GM23338 (cell line): Measurements from ENCODE around the gene EFHD2. TPM values are rescaled to one million over a fixed set of nuclear protein-coding genes. Genes with fewer than 3 reads are reported as not detected.
"Not testable (repeated sequence)": the region's sequence is repeated elsewhere in the genome, so short reads cannot be mapped to it uniquely, and the experiment has no call there.

Source experiments
- ATAC-seq: fragments of 200-7000 bp; cut with Tn5 transposase; 3 replicates; pipeline ENCODE4 v1.9.1; 2020
- DNase-seq: peaks from one replicate; pipeline ENCODE4 v3.0.0-alpha.2; 2015; ENCODE audit warnings: low spot score
- H2AFZ ChIP-seq: fragments of 200-600 bp; sonication (generic); 2 replicates; pipeline ENCODE4 v1.8.0; 2016; ENCODE audit warnings: antibody characterized with exemption, mild to moderate bottlenecking, moderate library complexity
- H3F3A ChIP-seq: fragments of 200-600 bp; sonication (generic); replicated peaks from 2 replicates; pipeline ENCODE4 v1.8.0; 2017; ENCODE audit warnings: antibody characterized with exemption, mixed run types, low read depth
- H3K27ac ChIP-seq: fragments of 200-600 bp; sonication (generic); 2 replicates; pipeline ENCODE4 v1.6.1; 2016; ENCODE audit warnings: low read depth
- H3K27me3 ChIP-seq: fragments of 200-600 bp; sonication (generic); 2 replicates; pipeline ENCODE4 v1.8.0; 2016; ENCODE audit warnings: mild to moderate bottlenecking, mixed run types, moderate library complexity; ENCODE audit not compliant: insufficient read depth
- H3K36me3 ChIP-seq: fragments of 200-600 bp; sonication (generic); 2 replicates; pipeline ENCODE4 v1.8.0; 2016; ENCODE audit warnings: mild to moderate bottlenecking; ENCODE audit not compliant: insufficient read depth
- H3K4me1 ChIP-seq: fragments of 200-600 bp; sonication (generic); 2 replicates; pipeline ENCODE4 v1.8.0; 2016; ENCODE audit warnings: mild to moderate bottlenecking, moderate library complexity; ENCODE audit not compliant: insufficient read depth
- H3K4me2 ChIP-seq: fragments of 200-600 bp; sonication (generic); 2 replicates; pipeline ENCODE4 v1.7.1; 2017; ENCODE audit warnings: mixed run types
- H3K4me3 ChIP-seq: fragments of 200-600 bp; sonication (generic); 2 replicates; pipeline ENCODE4 v1.6.1; 2016; ENCODE audit warnings: mixed run types
- H3K79me2 ChIP-seq: fragments of 200-600 bp; sonication (generic); replicated peaks from 2 replicates; pipeline ENCODE4 v1.8.0; 2017; ENCODE audit warnings: mild to moderate bottlenecking; ENCODE audit not compliant: insufficient read depth
- H3K9me2 ChIP-seq: fragments of 200-600 bp; sonication (generic); 2 replicates; pipeline ENCODE4 v1.8.0; 2017; ENCODE audit not compliant: insufficient read depth
- H4K20me1 ChIP-seq: fragments of 200-600 bp; sonication (generic); replicated peaks from 2 replicates; pipeline ENCODE4 v1.8.0; 2017; ENCODE audit warnings: mild to moderate bottlenecking; ENCODE audit not compliant: insufficient read depth
- H3K27ac Mint-ChIP-seq: 2 replicates; pipeline ENCODE4 v1.8.0; 2020; ENCODE audit warnings: inconsistent platforms, mild to moderate bottlenecking, moderate library complexity, mixed read lengths
- H3K27me3 Mint-ChIP-seq: 3 replicates; pipeline ENCODE4 v1.8.0; 2022; ENCODE audit warnings: low read depth, mild to moderate bottlenecking, moderate library complexity, mixed read lengths, inconsistent platforms; ENCODE audit not compliant: insufficient read depth, poor library complexity
- H3K36me3 Mint-ChIP-seq: 3 replicates; pipeline ENCODE4 v1.8.0; 2021; ENCODE audit warnings: low read depth, mild to moderate bottlenecking, inconsistent platforms, moderate library complexity, mixed read lengths
- H3K4me1 Mint-ChIP-seq: 3 replicates; pipeline ENCODE4 v1.8.0; 2020; ENCODE audit warnings: mild to moderate bottlenecking, inconsistent platforms, mixed read lengths
- H3K4me3 Mint-ChIP-seq: 3 replicates; pipeline ENCODE4 v1.8.0; 2021; ENCODE audit warnings: moderate library complexity, mild to moderate bottlenecking, inconsistent platforms, mixed read lengths
- H3K9me3 Mint-ChIP-seq: 3 replicates; pipeline ENCODE4 v1.8.0; 2020; ENCODE audit warnings: moderate library complexity, mild to moderate bottlenecking, inconsistent platforms, mixed read lengths
- CREB1 ChIP-seq: fragments of 250-450 bp; sonication (Bioruptor Pico); IDR thresholded peaks from 2 replicates; pipeline ENCODE4 v1.5.0; 2020; ENCODE audit warnings: low read depth, mild to moderate bottlenecking, moderate library complexity
- ETS1 ChIP-seq: IDR thresholded peaks from 2 replicates; pipeline ENCODE4 v1.6.1; 2016; ENCODE audit warnings: antibody characterized with exemption
- POLR2AphosphoS5 ChIP-seq: IDR thresholded peaks from 2 replicates; pipeline ENCODE4 v1.6.1; 2016; ENCODE audit warnings: antibody characterized with exemption, low read depth
- polyA plus RNA-seq: library from polyadenylated mRNA; unstranded; fragments of >200 nt; fragmentation: Nextera tagmentation; extraction: Ambion mirVana; gene quantifications from 2 replicates; pipeline ENCODE4 v1.2.1, GENCODE V29; 2016
- total RNA-seq: library from RNA; depleted of rRNA; stranded (reverse); fragments of >200 nt; shearing (Covaris generic); gene quantifications from 2 replicates; pipeline ENCODE4 v1.2.3, GENCODE V29; 2014

Gene EFHD2
- total and polyA plus RNA-seq, 2 experiments from 2014 or later: 22.8 to 23.7 TPM

GRCh38 chr1:15469361-15469760 is 59.7 kb downstream of the EFHD2 start (continued):
- TF ChIP-seq ETS1 (no peak), CREB1 (CRISPR knock-in tag) (no peak), POLR2AphosphoS5 (no peak)

DNA sequence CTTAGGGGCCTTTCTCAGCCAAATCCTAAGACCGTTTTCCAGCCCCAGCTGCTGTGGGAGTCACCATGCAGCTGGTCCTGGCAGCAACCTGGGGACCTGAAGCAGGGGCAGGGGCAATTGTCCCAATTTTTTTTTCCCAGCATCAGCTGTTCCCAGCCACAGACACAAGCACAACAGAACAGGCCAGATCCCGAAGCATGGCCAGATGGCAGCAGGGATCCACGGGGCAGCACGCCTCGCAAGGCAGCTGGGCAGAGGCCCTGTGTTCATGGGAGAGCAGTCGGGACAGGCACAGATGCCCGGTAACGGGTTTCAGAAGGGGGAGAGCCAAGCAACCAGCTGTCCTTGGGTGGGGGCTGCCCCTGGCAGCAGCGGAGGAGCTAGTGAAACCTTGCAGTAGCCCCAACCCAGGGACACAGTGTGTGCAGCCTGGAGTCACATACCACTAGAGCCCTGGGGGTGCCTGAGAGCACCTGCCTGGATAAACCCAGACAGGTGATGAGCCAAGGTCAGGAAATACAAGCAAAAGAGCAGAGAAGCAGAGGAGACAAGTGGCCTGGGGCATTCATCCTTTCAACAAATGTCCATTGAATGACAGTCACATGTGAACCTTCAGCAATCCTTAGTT is 60.2 kb downstream of the EFHD2 start:
- H3F3A ChIP-seq, H3K79me2 ChIP-seq, ATAC-seq, H3K4me3 ChIP-seq, H3K4me3 Mint-ChIP-seq, H3K27ac ChIP-seq, H3K36me3 Mint-ChIP-seq, H3K27me3 ChIP-seq, H3K9me3 Mint-ChIP-seq, H3K36me3 ChIP-seq, H3K9me2 ChIP-seq, H3K4me1 ChIP-seq, H3K4me1 Mint-ChIP-seq, DNase-seq, H2AFZ ChIP-seq, H4K20me1 ChIP-seq, H3K27ac Mint-ChIP-seq, H3K4me2 ChIP-seq, H3K27me3 Mint-ChIP-seq: not testable (repeated sequence)

DNA sequence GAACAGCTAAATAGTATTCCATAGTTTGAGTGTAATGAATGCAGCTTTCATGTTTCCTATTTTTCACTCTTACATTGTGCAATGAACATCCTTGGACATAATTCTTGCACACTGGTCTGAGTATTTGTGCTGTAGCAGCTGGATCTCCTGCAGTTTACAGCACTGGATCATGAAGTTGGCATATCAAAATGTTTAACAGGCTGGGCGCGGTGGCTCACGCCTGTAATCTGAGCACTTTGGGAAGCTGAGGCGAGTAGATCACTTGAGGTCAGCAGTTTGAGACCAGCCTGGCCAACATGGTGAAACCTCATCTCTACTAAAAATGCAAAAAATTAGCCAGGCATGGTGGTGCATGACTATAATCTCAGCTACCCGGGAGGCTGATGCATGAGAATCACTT is 61.4 kb downstream of the EFHD2 start:
- not testable (repeated sequence) for H3K27ac ChIP-seq, H4K20me1 ChIP-seq, DNase-seq, H3K36me3 Mint-ChIP-seq, H3K27me3 ChIP-seq, H3K79me2 ChIP-seq, ATAC-seq, H3K4me2 ChIP-seq, H3F3A ChIP-seq, H3K9me3 Mint-ChIP-seq, H3K27ac Mint-ChIP-seq, H3K27me3 Mint-ChIP-seq, H3K9me2 ChIP-seq, H3K4me3 ChIP-seq, H3K4me1 ChIP-seq, H3K4me3 Mint-ChIP-seq, H3K36me3 ChIP-seq, H2AFZ ChIP-seq, H3K4me1 Mint-ChIP-seq

DNA sequence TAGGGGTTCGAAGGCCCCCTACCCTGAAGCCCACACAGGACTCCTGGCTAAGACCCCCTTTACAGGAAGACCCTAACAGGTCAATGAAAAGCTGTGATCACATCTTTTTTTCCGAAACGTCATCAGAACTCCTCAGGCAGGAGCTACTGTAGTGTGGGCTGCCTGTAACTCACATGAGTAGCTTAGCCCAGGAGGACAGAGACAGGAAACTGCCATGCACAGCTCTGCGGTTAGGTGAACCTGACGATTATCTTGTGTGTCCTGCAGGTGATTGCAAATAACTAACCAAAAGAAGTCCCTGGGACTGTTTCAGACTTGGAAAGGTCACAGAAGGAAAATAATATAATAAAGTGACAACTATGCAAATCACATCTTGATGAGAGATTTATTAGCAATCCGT is 62.0 kb downstream of the EFHD2 start:
- not testable (repeated sequence) for H3K27ac Mint-ChIP-seq, H3K36me3 ChIP-seq, H3K36me3 Mint-ChIP-seq, H3K4me1 Mint-ChIP-seq, H3F3A ChIP-seq, H3K27ac ChIP-seq, H3K4me1 ChIP-seq, DNase-seq, H4K20me1 ChIP-seq, H3K4me3 ChIP-seq, H3K4me2 ChIP-seq, H3K9me3 Mint-ChIP-seq, H3K79me2 ChIP-seq, H3K9me2 ChIP-seq, H2AFZ ChIP-seq, H3K27me3 ChIP-seq, H3K4me3 Mint-ChIP-seq, ATAC-seq, H3K27me3 Mint-ChIP-seq
